Endothelial cell of umbilical vein (primary cell): ENCODE results near the gene DOLPP1. TPM values are rescaled to one million over a fixed set of nuclear protein-coding genes. Genes with fewer than 3 reads are reported as not detected.

Experiments
- BruUV-seq: library from RNA; stranded (reverse); fragments of 400-500 nt; replicated peaks from 2 replicates; lab custom pipeline; 2021; lab: Mats Ljungman, UMichigan
- CTCF ChIA-PET: fragments of 300-600, 350-600 bp; sonication (Branson Sonifier 250); formaldehyde crosslinking; loops from one replicate; lab custom pipeline; 2021; ENCODE audit warnings: antibody characterized with exemption, inconsistent platforms; lab: Charles Lee
- POLR2A ChIA-PET: fragments of 300-600, 350-600 bp; sonication (Branson Sonifier 250); formaldehyde crosslinking; loops from one replicate; lab custom pipeline; 2021; ENCODE audit warnings: antibody characterized with exemption, inconsistent platforms; lab: Charles Lee
- DNase-seq: peaks from one replicate; pipeline ENCODE4 v3.0.0-alpha.2; 2011; ENCODE audit warnings: low read depth, low spot score
- FAIRE-seq: peaks from 2 replicates; lab custom pipeline; 2011; peaks lifted over from hg19 to GRCh38; lab: Jason Lieb, UNC
- H2AFZ ChIP-seq: 2 replicates; pipeline ENCODE4 v1.6.0; 2012; ENCODE audit warnings: low read depth, low read length, control low read depth, inconsistent platforms
- H3K27ac ChIP-seq: 2 replicates; pipeline ENCODE4 v1.5.1; 2011; ENCODE audit warnings: low read depth, mild to moderate bottlenecking, control low read depth, low read length, moderate library complexity; ENCODE audit not compliant: insufficient read depth
- H3K27me3 ChIP-seq, 2 experiments: 2 replicates each; pipeline versions ENCODE4 v1.6.0 to v1.6.1; 2011; ENCODE audit warnings: low read length in 2 of 2, mixed read lengths in 1 of 2; ENCODE audit not compliant: control insufficient read depth in 2 of 2, insufficient read depth in 2 of 2
- H3K36me3 ChIP-seq, 2 experiments: 2 replicates in 1 of 2; 3 replicates in 1 of 2; pipeline ENCODE4 v1.5.1; 2011; ENCODE audit warnings: low read length in 2 of 2, mild to moderate bottlenecking in 1 of 2, moderate library complexity in 1 of 2; ENCODE audit not compliant: control insufficient read depth in 2 of 2, insufficient read depth in 2 of 2; ENCODE audit errors: extremely low read depth in 1 of 2
- H3K4me1 ChIP-seq: 3 replicates; pipeline ENCODE4 v1.5.1; 2011; ENCODE audit warnings: mild to moderate bottlenecking, low read length; ENCODE audit not compliant: control insufficient read depth, insufficient read depth; ENCODE audit errors: extremely low read depth
- H3K4me2 ChIP-seq: 2 replicates; pipeline ENCODE4 v1.6.1; 2011; ENCODE audit warnings: low read length, control low read depth, mixed read lengths; ENCODE audit not compliant: insufficient read depth
- H3K4me3 ChIP-seq, 3 experiments: fragments of 200-600 bp in 1 of 3; sonication (generic), shearing (Covaris generic) in 1 of 3; replicated peaks in 1 of 3; 2 replicates each; pipeline ENCODE4 v1.5.1; 2011 to 2016; ENCODE audit warnings: control low read depth in 3 of 3, low read length in 3 of 3, mild to moderate bottlenecking in 2 of 3, inconsistent platforms in 1 of 3, low read depth in 1 of 3, moderate library complexity in 1 of 3; ENCODE audit not compliant: insufficient read depth in 1 of 3
- H3K79me2 ChIP-seq: 2 replicates; pipeline ENCODE4 v1.6.0; 2012; ENCODE audit warnings: low read length, inconsistent platforms; ENCODE audit not compliant: control insufficient read depth, insufficient read depth
- H3K9ac ChIP-seq: replicated peaks from 2 replicates; pipeline ENCODE3; 2011; ENCODE audit warnings: low read length, control low read depth; ENCODE audit not compliant: insufficient read depth; ENCODE audit errors: extremely low read depth
- H3K9me1 ChIP-seq: replicated peaks from 3 replicates; pipeline ENCODE4 v1.6.0; 2011; ENCODE audit warnings: mild to moderate bottlenecking, low read length; ENCODE audit not compliant: control insufficient read depth, insufficient read depth; ENCODE audit errors: extremely low read depth
- H3K9me3 ChIP-seq: replicated peaks from 2 replicates; pipeline ENCODE4 v1.5.1; 2012; ENCODE audit warnings: low read length, inconsistent platforms; ENCODE audit not compliant: control insufficient read depth, insufficient read depth
- H4K20me1 ChIP-seq: replicated peaks from 2 replicates; pipeline ENCODE3; 2011; ENCODE audit warnings: mild to moderate bottlenecking, low read length; ENCODE audit not compliant: control insufficient read depth, insufficient read depth; ENCODE audit errors: extremely low read depth
- CTCF ChIP-seq, 2 donors: IDR thresholded peaks; 1 replicate in 1 of 2; 2 replicates in 1 of 2; pipeline ENCODE4 v1.5.1; 2011; ENCODE audit warnings: low read length in 2 of 2, mild to moderate bottlenecking in 2 of 2, moderate library complexity in 2 of 2, control low read depth in 1 of 2, inconsistent platforms in 1 of 2, low read depth in 1 of 2; ENCODE audit not compliant: insufficient read depth in 1 of 2; ENCODE audit errors: extremely low read depth in 1 of 2
- EZH2 ChIP-seq: IDR thresholded peaks from 2 replicates; pipeline ENCODE4 v1.6.1; 2012; ENCODE audit warnings: borderline replicate concordance, low read depth, mild to moderate bottlenecking, moderate library complexity, low read length, inconsistent platforms; ENCODE audit not compliant: severe bottlenecking
- FOS ChIP-seq: IDR thresholded peaks from 2 replicates; pipeline ENCODE4 v1.6.1; 2011; ENCODE audit warnings: mild to moderate bottlenecking, low read length, moderate library complexity, borderline replicate concordance; ENCODE audit not compliant: insufficient read depth
- GATA2 ChIP-seq: IDR thresholded peaks from 2 replicates; pipeline ENCODE4 v1.7.0; 2011; ENCODE audit warnings: low read depth, mild to moderate bottlenecking, moderate library complexity, mixed read lengths, low read length; ENCODE audit not compliant: insufficient read length, insufficient read depth
- JUN ChIP-seq: IDR thresholded peaks from 2 replicates; pipeline ENCODE4 v1.6.1; 2011; ENCODE audit warnings: borderline replicate concordance, low read depth; ENCODE audit not compliant: insufficient read length, insufficient read depth
- MYC ChIP-seq: IDR thresholded peaks from one replicate; pipeline ENCODE4 v1.6.1; 2011; ENCODE audit warnings: mild to moderate bottlenecking, low read depth, low read length
- POLR2A ChIP-seq: IDR thresholded peaks from 2 replicates; pipeline ENCODE4 v1.6.1; 2012; ENCODE audit warnings: low read depth, mild to moderate bottlenecking, control low read depth, low read length
- POLR2AphosphoS5 ChIP-seq: IDR thresholded peaks from 2 replicates; pipeline ENCODE4 v1.6.1; 2012; ENCODE audit warnings: low read depth, mild to moderate bottlenecking, control low read depth, low read length, moderate library complexity; ENCODE audit not compliant: insufficient read depth
- dilution Hi-C: fragments of 300-500 bp; cut with MboI; formaldehyde crosslinking; loops from one replicate; pipeline ENCODE4 v1.15.0; 2019; ENCODE audit warnings: low sequenced_read_pairs; ENCODE audit not compliant: extremely low pct_ligation_motif_present
- intact Hi-C: fragments of 100-400 bp; cut with micrococcal nuclease; formaldehyde crosslinking; loops from one replicate; pipeline ENCODE4 v1.10.0; 2022
- polyA plus RNA-seq, 4 experiments: library from polyadenylated mRNA; depleted of rRNA in 3 of 4; stranded (reverse) in 3 of 4; unstranded in 1 of 4; fragments of >200 nt; gene quantifications; 2 replicates each; pipeline versions ENCODE4 v1.2.1 to v1.2.3, GENCODE V29; 2011 to 2012; ENCODE audit warnings: missing spikeins in 1 of 4
- total RNA-seq: library from RNA; stranded (reverse); gene quantifications from 2 replicates; pipeline ENCODE4 v1.2.3, GENCODE V29; 2021
- TF ChIP-seq, protein P1 (sequence below): IDR thresholded peaks from 2 replicates; pipeline ENCODE4 v1.6.1; 2011; ENCODE audit not compliant: insufficient read depth, insufficient read length

The DOLPP1 gene
- total and polyA plus RNA-seq, 2 donors (not counting 3 experiments of a cell fraction or from before 2014, with no cell fraction given), result 17.7 to 28.3 TPM

DNA sequence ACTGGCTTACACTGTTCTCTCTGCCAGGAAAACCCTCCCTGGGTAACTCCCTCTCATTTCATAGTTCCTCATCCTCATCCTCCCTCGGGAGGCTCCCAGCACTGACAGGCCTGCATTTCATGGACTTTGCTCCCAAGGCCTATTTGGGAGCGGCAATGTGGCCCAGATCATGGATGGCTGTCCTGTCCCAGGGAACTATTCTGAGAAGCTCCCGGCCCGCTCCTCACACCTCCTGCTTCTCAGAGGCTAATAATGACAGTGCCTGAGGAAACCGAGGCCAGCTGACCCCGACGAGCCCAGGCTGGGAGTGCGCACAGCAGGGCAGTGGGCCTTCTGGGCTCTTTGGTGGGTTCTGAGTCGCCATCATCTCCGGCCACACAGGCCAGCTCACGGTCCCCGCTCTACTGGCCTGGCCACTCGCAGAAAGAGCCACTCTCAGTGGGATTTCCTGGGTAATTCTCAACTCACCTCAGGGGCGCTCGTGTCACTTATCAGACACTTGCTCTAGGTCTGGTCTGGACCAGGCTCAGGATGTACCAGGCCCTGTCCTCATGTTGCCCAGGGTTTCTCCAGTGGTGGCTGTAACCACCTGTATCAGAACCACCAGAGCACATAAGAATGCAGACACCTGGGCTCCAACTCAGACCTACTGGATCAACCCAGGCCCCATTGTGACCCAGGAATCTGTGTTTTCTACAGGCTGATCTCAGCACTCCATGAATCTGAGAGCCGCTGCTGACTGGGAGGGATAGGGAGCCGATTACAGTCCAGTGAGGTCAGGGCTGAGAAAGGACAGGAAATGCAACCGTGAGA, 2.0 kb upstream of the DOLPP1 start:
- DNase-seq (no peak), FAIRE-seq (no peak)
- ChIA-PET POLR2A (no interaction called here), CTCF (no interaction called here)
- Histone ChIP-seq H2AFZ (no peak overlapping the region), H3K4me3 (no peak overlapping the region), H3K4me2 (no peak overlapping the region), H3K27me3 (no peaks in the 10 kb centered on the region), H3K27ac (no peak overlapping the region), H3K9me1 (no peaks in the 10 kb centered on the region), H3K9ac (no peak overlapping the region), H3K36me3 (no peaks in the 10 kb centered on the region), H3K79me2 (peaks cover 20% of the 10 kb centered on the region), H4K20me1 (no peaks in the 10 kb centered on the region), H3K4me1 (peaks cover 16% of the 10 kb centered on the region), H3K9me3 (no peaks in the 10 kb centered on the region)
- BruUV-seq, result no TSS peak
- TF ChIP-seq FOS (no peak), JUN (no peak), EZH2 (no peak), MYC (no peak), CTCF (IDR thresholded peaks at IDR 0.05; ENCODE audit: extremely low read depth in 1 of 2, insufficient read depth in 1 of 2, low read depth in 1 of 2, low read length in 2 of 2) (no peak), POLR2AphosphoS5 (no peak), POLR2A (no peak), GATA2 (no peak)
- TF ChIP-seq, protein P1, sequence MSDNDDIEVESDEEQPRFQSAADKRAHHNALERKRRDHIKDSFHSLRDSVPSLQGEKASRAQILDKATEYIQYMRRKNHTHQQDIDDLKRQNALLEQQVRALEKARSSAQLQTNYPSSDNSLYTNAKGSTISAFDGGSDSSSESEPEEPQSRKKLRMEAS, result no peak
- intact Hi-C loops, result no loop called here
- dilution Hi-C loops, result no loop called here
